ENCODE results near the gene PAK1IP1. TPM values are rescaled to one million over a fixed set of nuclear protein-coding genes. Genes with fewer than 3 reads are reported as not detected.
"Not testable (repeated sequence)": the region's sequence is repeated elsewhere in the genome, so short reads cannot be mapped to it uniquely, and the experiment has no call there.

The PAK1IP1 gene
- total RNA-seq, 1 donor from 2014 or later = 25.5 TPM

- Histone ChIP-seq H3K4me3 (ENCODE audit: low read depth, low read length) (no peak overlapping the region), H3K27me3 (ENCODE audit: control insufficient read depth, insufficient read depth, low read length) (no peaks in the 10 kb centered on the region), H3K36me3 (ENCODE audit: control insufficient read depth, insufficient read depth, low read length) (no peaks in the 10 kb centered on the region)
- TF ChIP-seq CTCF (IDR thresholded peaks at IDR 0.05; ENCODE audit: insufficient read depth, low read length, severe bottlenecking) = no peak
- no peak for FAIRE-seq
- DNase-seq (ENCODE audit: low read depth) = no peak
Measured at GRCh38 chr6:10662207-10662606, 32.6 kb upstream of the PAK1IP1 start.

- no peak for TF ChIP-seq CTCF (IDR thresholded peaks at IDR 0.05; ENCODE audit: insufficient read depth, low read length, severe bottlenecking)
- Histone ChIP-seq H3K4me3 (ENCODE audit: low read depth, low read length) (no peak overlapping the region), H3K36me3 (ENCODE audit: control insufficient read depth, insufficient read depth, low read length) (no peaks in the 10 kb centered on the region), H3K27me3 (ENCODE audit: control insufficient read depth, insufficient read depth, low read length) (no peaks in the 10 kb centered on the region)
- no peak for DNase-seq (ENCODE audit: low read depth)
- no peak for FAIRE-seq
Measured at GRCh38 chr6:10662742-10663141, 32.0 kb upstream of the PAK1IP1 start.

- DNase-seq (ENCODE audit: low read depth); H3K4me3 ChIP-seq (ENCODE audit: low read depth, low read length); H3K27me3 ChIP-seq (ENCODE audit: control insufficient read depth, insufficient read depth, low read length); H3K36me3 ChIP-seq (ENCODE audit: control insufficient read depth, insufficient read depth, low read length); FAIRE-seq: not testable (repeated sequence)
Measured at GRCh38 chr6:10665595-10665994, 29.2 kb upstream of the PAK1IP1 start.

GRCh38 chr6:10668126-10668917 lies 26.4 kb upstream of the PAK1IP1 start:
- H3K27me3 ChIP-seq (ENCODE audit: control insufficient read depth, insufficient read depth, low read length) = no peaks in the 10 kb centered on the region
- no peak for TF ChIP-seq CTCF (IDR thresholded peaks at IDR 0.05; ENCODE audit: insufficient read depth, low read length, severe bottlenecking)
- DNase-seq (ENCODE audit: low read depth) = no peak
- H3K4me3 ChIP-seq (ENCODE audit: low read depth, low read length) = no peak overlapping the region
- no peak for FAIRE-seq
- no peaks in the 10 kb centered on the region for H3K36me3 ChIP-seq (ENCODE audit: control insufficient read depth, insufficient read depth, low read length)

- no peak for DNase-seq (ENCODE audit: low read depth)
- Histone ChIP-seq H3K36me3 (ENCODE audit: control insufficient read depth, insufficient read depth, low read length) (no peaks in the 10 kb centered on the region), H3K27me3 (ENCODE audit: control insufficient read depth, insufficient read depth, low read length) (no peaks in the 10 kb centered on the region), H3K4me3 (ENCODE audit: low read depth, low read length) (no peak overlapping the region)
- no peak for FAIRE-seq
- no peak for TF ChIP-seq CTCF (IDR thresholded peaks at IDR 0.05; ENCODE audit: insufficient read depth, low read length, severe bottlenecking)
Measured at GRCh38 chr6:10676403-10676802, 18.4 kb upstream of the PAK1IP1 start.

GRCh38 chr6:10678456-10678855 lies 16.3 kb upstream of the PAK1IP1 start:
- FAIRE-seq (no peak), DNase-seq (ENCODE audit: low read depth) (no peak)
- Histone ChIP-seq H3K27me3 (ENCODE audit: control insufficient read depth, insufficient read depth, low read length) (no peaks in the 10 kb centered on the region), H3K4me3 (ENCODE audit: low read depth, low read length) (no peak overlapping the region), H3K36me3 (ENCODE audit: control insufficient read depth, insufficient read depth, low read length) (no peaks in the 10 kb centered on the region)
- no peak for TF ChIP-seq CTCF (IDR thresholded peaks at IDR 0.05; ENCODE audit: insufficient read depth, low read length, severe bottlenecking)

All from bronchial epithelial cell (primary cell).